ENCODE measurements around the gene LITAF. TPM values are rescaled to one million over a fixed set of nuclear protein-coding genes. Genes with fewer than 3 reads are reported as not detected.
A peak's percentile ranks its signal among the peaks of the same experiment; 100 is the strongest.

Gene LITAF
- total RNA-seq, 1 donor from 2014 or later: 242 TPM

- Histone ChIP-seq H3K27me3 (no peaks in the 10 kb centered on the region), H3K4me3 (no peak overlapping the region), H3K9me3 (no peaks in the 10 kb centered on the region), H3K27ac (no peak overlapping the region), H3K4me1 (peaks cover 23% of the 10 kb centered on the region), H3K36me3 (peaks cover 58% of the 10 kb centered on the region)
- no peak for TF ChIP-seq CTCF (IDR thresholded peaks at IDR 0.05)
- no peak for DNase-seq
- no peak for ATAC-seq
- intact Hi-C loops (cut with DNase I): no loop called here
Measured at GRCh38 chr16:11547118-11547916, 39.4 kb downstream of the LITAF start.

- no peak for ATAC-seq
- intact Hi-C loops (cut with DNase I): no loop called here
- Histone ChIP-seq H3K4me3 (no peak overlapping the region), H3K36me3 (peaks cover 51% of the 10 kb centered on the region), H3K27me3 (no peaks in the 10 kb centered on the region), H3K4me1 (peaks cover 17% of the 10 kb centered on the region), H3K27ac (no peak overlapping the region), H3K9me3 (no peaks in the 10 kb centered on the region)
- DNase-seq: no peak
- TF ChIP-seq CTCF (IDR thresholded peaks at IDR 0.05): no peak
Measured at GRCh38 chr16:11546608-11547061, 40.1 kb downstream of the LITAF start.

GRCh38 chr16:11543661-11544393 lies 42.9 kb downstream of the LITAF start:
- peak; percentile 30 for ATAC-seq
- no peak for TF ChIP-seq CTCF (IDR thresholded peaks at IDR 0.05)
- intact Hi-C loops (cut with DNase I): no loop called here

GRCh38 chr16:11542069-11542744 lies 44.5 kb downstream of the LITAF start:
- TF ChIP-seq CTCF (IDR thresholded peaks at IDR 0.05): no peak
- Histone ChIP-seq H3K4me1 (peaks cover 3% of the 10 kb centered on the region), H3K27ac (no peak overlapping the region), H3K27me3 (no peaks in the 10 kb centered on the region), H3K36me3 (peaks cover 9% of the 10 kb centered on the region), H3K9me3 (no peaks in the 10 kb centered on the region), H3K4me3 (no peak overlapping the region)
- no peak for ATAC-seq
- DNase-seq: no peak
- intact Hi-C loops (cut with DNase I): no loop called here

More at GRCh38 chr16:11543661-11544393, 42.9 kb downstream of the LITAF start:
- DNase-seq: no peak
- Histone ChIP-seq H3K4me1 (peaks cover 3% of the 10 kb centered on the region), H3K9me3 (no peaks in the 10 kb centered on the region), H3K36me3 (peaks cover 24% of the 10 kb centered on the region), H3K27me3 (no peaks in the 10 kb centered on the region), H3K27ac (no peak overlapping the region), H3K4me3 (no peak overlapping the region)

- Histone ChIP-seq H3K36me3 (no peaks in the 10 kb centered on the region), H3K4me3 (no peak overlapping the region), H3K27me3 (no peaks in the 10 kb centered on the region), H3K4me1 (no peaks in the 10 kb centered on the region), H3K27ac (no peak overlapping the region), H3K9me3 (no peaks in the 10 kb centered on the region)
- DNase-seq: no peak
- intact Hi-C loops (cut with DNase I): loop anchor here (10.0 kb wide), 1 partner anchor 175 kb away; no protein-coding TSS in a partner anchor
- peak; percentile 37 for ATAC-seq
- no peak for TF ChIP-seq CTCF (IDR thresholded peaks at IDR 0.05)
Measured at GRCh38 chr16:11539641-11540050, 47.1 kb downstream of the LITAF start.

Data from upper lobe of right lung (tissue), 1 donor.